Measurements from ENCODE around the gene TNRC6C. TPM values are rescaled to one million over a fixed set of nuclear protein-coding genes. Genes with fewer than 3 reads are reported as not detected.

The TNRC6C gene
- total and polyA plus RNA-seq, 9 of the 15 experiments (the other 6 are each of a cell fraction or from before 2014, with no cell fraction given): 0.20 to 4.9 (median 2.3) TPM

GRCh38 chr17:78006338-78006737 is 47.8 kb downstream of the TNRC6C start:
- CTCF ChIA-PET (ENCODE audit: low intra/inter-chr PET ratio): no interaction called here
- Histone ChIP-seq H3K9me3 (replicated peaks; ENCODE audit: control insufficient read depth, insufficient read depth, low read depth, low read length) (no peaks in the 10 kb centered on the region), H4K20me1 (replicated peaks; ENCODE audit: control insufficient read depth, insufficient read depth, low read length) (no peaks in the 10 kb centered on the region), H3K79me2 (ENCODE audit: control insufficient read depth, insufficient read depth, low read length) (no peaks in the 10 kb centered on the region), H3K36me3 (ENCODE audit: control insufficient read depth, insufficient read depth, low read length) (no peaks in the 10 kb centered on the region; the same call in 2 of the 3 replicates), H3K4me1 (replicated peaks in 1 of 2; ENCODE audit: control insufficient read depth in 2 of 2, insufficient read depth in 2 of 2, low read length in 2 of 2) (peaks cover 0 to 5% of the 10 kb centered on the region in 2 experiments; a peak in 2 of 5 replicates), H3K4me3 (no peak overlapping the region), H3K27me3 (ENCODE audit: control insufficient read depth in 2 of 2, insufficient read depth in 2 of 2, low read length in 2 of 2) (no peaks in the 10 kb centered on the region), H3K9ac (ENCODE audit: insufficient read depth in 1 of 2, low read depth in 2 of 2, low read length in 2 of 2) (no peak overlapping the region), H3K9me1 (ENCODE audit: control insufficient read depth, insufficient read depth, low read length) (no peaks in the 10 kb centered on the region), H3K27ac (ENCODE audit: extremely low read depth, low read depth, low read length) (no peak overlapping the region), H3K4me2 (ENCODE audit: insufficient read depth, low read length) (no peak overlapping the region), H2AFZ (ENCODE audit: low read depth, low read length) (no peak overlapping the region)
- FAIRE-seq (no peak), DNase-seq (ENCODE audit: extremely low read depth in 1 of 4, low spot score in 3 of 4) (no peak), ATAC-seq (no peak)
- in situ Hi-C loops (cut with MboI): no loop called here
- intact Hi-C loops (cut with micrococcal nuclease): no loop called here
- BruUV-seq (replicated peaks): no TSS peak
- POLR2A ChIA-PET: no interaction called here
- no peak for TF ChIP-seq ZC3H4 (CRISPR knock-in tag; IDR thresholded peaks at IDR 0.05; ENCODE audit: borderline replicate concordance)
- TF ChIP-seq ZNF695 (CRISPR knock-in tag; IDR thresholded peaks at IDR 0.05): no peak
- no peak for TF ChIP-seq RAD21 (CRISPR knock-in tag; conservative IDR thresholded peaks at IDR 0.05 in 1 of 2, IDR thresholded peaks at IDR 0.05 in 1 of 2)
- TF ChIP-seq REST (IDR thresholded peaks at IDR 0.05; ENCODE audit: borderline replicate concordance): no peak
- no peak for TF ChIP-seq REST (CRISPR knock-in tag; IDR thresholded peaks at IDR 0.05; ENCODE audit: low read depth)
- TF ChIP-seq ILF3 (IDR thresholded peaks at IDR 0.05; ENCODE audit: borderline replicate concordance): no peak
- no peak for TF ChIP-seq ZNF324 (CRISPR knock-in tag; IDR thresholded peaks at IDR 0.05)
- TF ChIP-seq YY1 (IDR thresholded peaks at IDR 0.05; ENCODE audit: borderline replicate concordance in 1 of 3, control insufficient read depth in 1 of 3, extremely low read depth in 1 of 3, insufficient read depth in 3 of 3, insufficient read length in 1 of 3, insufficient replicate concordance in 2 of 3, low read depth in 1 of 3, low read length in 2 of 3): no peak
- no peak for TF ChIP-seq ARID1B (IDR thresholded peaks at IDR 0.05)
- TF ChIP-seq RFX7 (CRISPR knock-in tag; IDR thresholded peaks at IDR 0.05): no peak
- TF ChIP-seq DLX4 (CRISPR knock-in tag; IDR thresholded peaks at IDR 0.05): no peak
- no peak for TF ChIP-seq KLF1 (tag; IDR thresholded peaks at IDR 0.05)
- 0 out of 2 replicates have a peak, but pooled peaks have one; percentile 17 for TF ChIP-seq ZBTB5 (IDR thresholded peaks at IDR 0.05)
